CD4-positive, CD25-positive, alpha-beta regulatory T cell (primary cell): ENCODE measurements around the gene CD81. TPM values are rescaled to one million over a fixed set of nuclear protein-coding genes. Genes with fewer than 3 reads are reported as not detected.
A peak's percentile ranks its signal among the peaks of the same experiment; 100 is the strongest.

Experiments used
- ATAC-seq, 2 donors: fragments of 150-1000 bp; cut with Tn5 transposase; one replicate each; pipeline ENCODE4 v1.10.0; 2021; ENCODE audit warnings: low read depth in 2 of 2, moderate number of reproducible peaks in 2 of 2, moderate library complexity in 1 of 2
- DNase-seq, 3 donors: peaks; one replicate each; pipeline versions ENCODE4 v3.0.0 to v3.0.0-alpha.2; 2012 to 2022; ENCODE audit warnings: mixed read lengths in 1 of 3
- H3K27ac ChIP-seq: one replicate; pipeline ENCODE4 v1.7.0; 2013; ENCODE audit warnings: mild to moderate bottlenecking, low read length; ENCODE audit not compliant: insufficient read depth, poor library complexity, severe bottlenecking
- H3K27me3 ChIP-seq: one replicate; pipeline ENCODE4 v1.7.0; 2013; ENCODE audit warnings: low read length; ENCODE audit not compliant: control insufficient read depth, insufficient read depth
- H3K36me3 ChIP-seq: one replicate; pipeline ENCODE4 v1.7.0; 2013; ENCODE audit warnings: mild to moderate bottlenecking, low read length, moderate library complexity; ENCODE audit not compliant: control insufficient read depth, insufficient read depth
- H3K4me1 ChIP-seq: 2 replicates; pipeline ENCODE4 v1.7.0; 2013; ENCODE audit warnings: mild to moderate bottlenecking, low read length; ENCODE audit not compliant: insufficient read depth, control insufficient read depth, poor library complexity, severe bottlenecking
- H3K4me3 ChIP-seq: one replicate; pipeline ENCODE4 v1.7.0; 2013; ENCODE audit warnings: low read depth, mild to moderate bottlenecking, low read length, moderate library complexity
- H3K9me3 ChIP-seq, 2 experiments: 1 replicate in 1 of 2; 2 replicates in 1 of 2; pipeline ENCODE4 v1.7.0; 2013; ENCODE audit warnings: low read length in 2 of 2, mild to moderate bottlenecking in 1 of 2, moderate library complexity in 1 of 2; ENCODE audit not compliant: control insufficient read depth in 2 of 2
- H3K27ac Mint-ChIP-seq, 3 donors: one replicate each; pipeline ENCODE4 v1.8.0; 2020 to 2022; ENCODE audit warnings: mild to moderate bottlenecking in 3 of 3, mixed read lengths in 3 of 3, moderate library complexity in 2 of 3
- H3K27me3 Mint-ChIP-seq: one replicate; pipeline ENCODE4 v1.8.0; 2022; ENCODE audit warnings: mild to moderate bottlenecking, mixed read lengths
- H3K36me3 Mint-ChIP-seq: one replicate; pipeline ENCODE4 v1.8.0; 2020; ENCODE audit warnings: mixed read lengths
- H3K4me1 Mint-ChIP-seq, 4 donors: one replicate each; pipeline ENCODE4 v1.8.0; 2020 to 2022; ENCODE audit warnings: mixed read lengths in 4 of 4, mild to moderate bottlenecking in 1 of 4
- H3K4me3 Mint-ChIP-seq, 4 donors: one replicate each; pipeline ENCODE4 v1.8.0; 2020 to 2022; ENCODE audit warnings: mild to moderate bottlenecking in 4 of 4, mixed read lengths in 4 of 4, moderate library complexity in 3 of 4
- H3K9me3 Mint-ChIP-seq, 7 donors: one replicate each; pipeline ENCODE4 v1.8.0; 2020 to 2022; ENCODE audit warnings: mixed read lengths in 7 of 7, mild to moderate bottlenecking in 3 of 7, moderate library complexity in 2 of 7
- polyA plus RNA-seq, 4 donors: library from polyadenylated mRNA; unstranded; fragments of 300-500 nt; fragmentation: Illumina TruSeq; gene quantifications; one replicate each; pipeline ENCODE4 v1.2.3, GENCODE V29; 2021
- total RNA-seq: library from RNA; stranded (reverse); gene quantifications from one replicate; pipeline ENCODE4 v1.2.3, GENCODE V29; 2022

The CD81 gene
- total and polyA plus RNA-seq, 5 donors from 2014 or later, result 13.2 to 156 (median 17.1) TPM

- Mint-ChIP-seq H3K9me3 (no peaks in the 10 kb centered on the region), H3K4me3 (no peak overlapping the region), H3K36me3 (peaks cover 3% of the 10 kb centered on the region), H3K27me3 (no peaks in the 10 kb centered on the region), H3K4me1 (peaks cover 0 to 11% (median 4%) of the 10 kb centered on the region in 4 donors), H3K27ac (no peak overlapping the region)
- Histone ChIP-seq H3K36me3 (peaks cover 2% of the 10 kb centered on the region), H3K9me3 (no peaks in the 10 kb centered on the region), H3K27me3 (no peaks in the 10 kb centered on the region), H3K27ac (no peak overlapping the region), H3K4me1 (peaks cover 7% of the 10 kb centered on the region), H3K4me3 (no peak overlapping the region)
- no peak for ATAC-seq
- DNase-seq, result no peak
Measured at GRCh38 chr11:2395211-2395730, 18.2 kb downstream of the CD81 start.

- H3K4me3 Mint-ChIP-seq, result peak overlapping the region in 1 of 4 donors; percentile 32
- H3K27me3 Mint-ChIP-seq, result no peaks in the 10 kb centered on the region
- H3K27ac Mint-ChIP-seq, result no peak overlapping the region
- no peaks in the 10 kb centered on the region for H3K9me3 ChIP-seq
- H3K4me3 ChIP-seq, result no peak overlapping the region
- H3K36me3 Mint-ChIP-seq, result peaks cover 3% of the 10 kb centered on the region
- H3K9me3 Mint-ChIP-seq, result no peaks in the 10 kb centered on the region
- peaks cover 2% of the 10 kb centered on the region for H3K36me3 ChIP-seq
- H3K27me3 ChIP-seq, result no peaks in the 10 kb centered on the region
- ATAC-seq, result no peak
- no peak overlapping the region for H3K27ac ChIP-seq
- H3K4me1 Mint-ChIP-seq, result peaks cover 0 to 16% (median 4%) of the 10 kb centered on the region in 4 donors
- peaks cover 8% of the 10 kb centered on the region for H3K4me1 ChIP-seq
- DNase-seq, result no peak
Measured at GRCh38 chr11:2395856-2396255, 18.7 kb downstream of the CD81 start.

GRCh38 chr11:2396471-2396870 is 19.4 kb downstream of the CD81 start:
- Histone ChIP-seq H3K4me3 (no peak overlapping the region), H3K4me1 (peaks cover 15% of the 10 kb centered on the region), H3K36me3 (peaks cover 2% of the 10 kb centered on the region), H3K27ac (no peak overlapping the region), H3K27me3 (no peaks in the 10 kb centered on the region), H3K9me3 (no peaks in the 10 kb centered on the region)
- no peaks in the 10 kb centered on the region for H3K9me3 Mint-ChIP-seq
- H3K4me1 Mint-ChIP-seq, result peaks cover 0 to 16% (median 8%) of the 10 kb centered on the region in 4 donors
- H3K36me3 Mint-ChIP-seq, result peaks cover 3% of the 10 kb centered on the region
- ATAC-seq, result no peak
- no peaks in the 10 kb centered on the region for H3K27me3 Mint-ChIP-seq
- no peak overlapping the region for H3K27ac Mint-ChIP-seq
- no peak for DNase-seq
- H3K4me3 Mint-ChIP-seq, result peak overlapping the region in 1 of 4 donors; percentile 49

- no peak for ATAC-seq
- Histone ChIP-seq H3K27ac (no peak overlapping the region), H3K36me3 (peaks cover 2% of the 10 kb centered on the region), H3K9me3 (no peaks in the 10 kb centered on the region), H3K27me3 (no peaks in the 10 kb centered on the region), H3K4me3 (no peak overlapping the region), H3K4me1 (peaks cover 20% of the 10 kb centered on the region)
- H3K27ac Mint-ChIP-seq, result peak overlapping the region in 2 of 3 donors; percentile 20 to 54
- H3K4me3 Mint-ChIP-seq, result peak overlapping the region in 1 of 4 donors; percentile 49
- H3K4me1 Mint-ChIP-seq, result peaks cover 0 to 19% (median 9%) of the 10 kb centered on the region in 4 donors
- no peaks in the 10 kb centered on the region for H3K27me3 Mint-ChIP-seq
- H3K36me3 Mint-ChIP-seq, result peaks cover 3% of the 10 kb centered on the region
- H3K9me3 Mint-ChIP-seq, result no peaks in the 10 kb centered on the region
- no peak for DNase-seq
Measured at GRCh38 chr11:2397005-2397404, 19.9 kb downstream of the CD81 start.

- no peaks in the 10 kb centered on the region for H3K27me3 ChIP-seq
- Mint-ChIP-seq H3K4me1 (peaks cover 0 to 26% (median 9%) of the 10 kb centered on the region in 4 donors), H3K27ac (peak overlapping the region; percentile 60 to 93 (median 90)), H3K9me3 (no peaks in the 10 kb centered on the region), H3K4me3 (peak overlapping the region; percentile 88 to 97 (median 92)), H3K36me3 (peaks cover 3% of the 10 kb centered on the region), H3K27me3 (no peaks in the 10 kb centered on the region)
- peaks cover 19% of the 10 kb centered on the region for H3K36me3 ChIP-seq
- H3K4me1 ChIP-seq, result peaks cover 21% of the 10 kb centered on the region
- DNase-seq (no peak), ATAC-seq (no peak)
- peak overlapping the region; percentile 97 for H3K27ac ChIP-seq
- no peak overlapping the region for H3K4me3 ChIP-seq
- no peaks in the 10 kb centered on the region for H3K9me3 ChIP-seq
Measured at GRCh38 chr11:2398664-2399355, 21.7 kb downstream of the CD81 start.

GRCh38 chr11:2399488-2400068 is 22.5 kb downstream of the CD81 start:
- DNase-seq (no peak), ATAC-seq (no peak)
- Mint-ChIP-seq H3K4me3 (peak overlapping the region; percentile 91 to 97 (median 94)), H3K27me3 (no peaks in the 10 kb centered on the region), H3K27ac (peak overlapping the region; percentile 60 to 93 (median 90)), H3K9me3 (no peaks in the 10 kb centered on the region), H3K4me1 (peaks cover 0 to 26% (median 9%) of the 10 kb centered on the region in 4 donors), H3K36me3 (peaks cover 3% of the 10 kb centered on the region)
- Histone ChIP-seq H3K4me3 (peak overlapping the region; percentile 26), H3K9me3 (no peaks in the 10 kb centered on the region), H3K27ac (peak overlapping the region; percentile 97), H3K27me3 (no peaks in the 10 kb centered on the region), H3K36me3 (peaks cover 22% of the 10 kb centered on the region), H3K4me1 (peaks cover 21% of the 10 kb centered on the region)

- Histone ChIP-seq H3K27ac (peak within 1 kb of the TSS; percentile 97), H3K36me3 (peaks cover 22% of the 10 kb centered on the region), H3K4me3 (peak within 1 kb of the TSS; percentile 84), H3K27me3 (no peaks in the 10 kb centered on the region), H3K9me3 (no peaks in the 10 kb centered on the region), H3K4me1 (peaks cover 21% of the 10 kb centered on the region)
- peak within 1 kb of the TSS; percentile 90 to 95 (median 91) for H3K27ac Mint-ChIP-seq
- DNase-seq (peak; percentile 100), ATAC-seq (peak; percentile 86 to 90)
- H3K4me3 Mint-ChIP-seq, result peak within 1 kb of the TSS; percentile 91 to 97 (median 94)
- no peaks in the 10 kb centered on the region for H3K27me3 Mint-ChIP-seq
- H3K36me3 Mint-ChIP-seq, result peaks cover 3% of the 10 kb centered on the region
- H3K4me1 Mint-ChIP-seq, result peaks cover 0 to 26% (median 9%) of the 10 kb centered on the region in 4 donors
- H3K9me3 Mint-ChIP-seq, result no peaks in the 10 kb centered on the region
Measured at GRCh38 chr11:2400069-2400761, 23.1 kb downstream of the CD81 start, which contains the start of gene TSSC4. TSSC4 (plus strand) TSS chr11:2400750; CDS start chr11:2402634, 1,884 bp downstream.
